GM18505 (cell line): ENCODE data around the gene SLC2A8.

Experiments used
- ATAC-seq: cut with Tn5 transposase; IDR thresholded peaks from one replicate; pipeline ENCODE4 v1.9.1; 2021; ENCODE audit not compliant: unreplicated experiment
- POLR2A ChIP-seq: IDR thresholded peaks from 4 replicates; pipeline ENCODE4 v1.6.1; 2011; ENCODE audit warnings: borderline replicate concordance; ENCODE audit not compliant: insufficient read depth, insufficient read length; ENCODE audit errors: extremely low read depth

Gene SLC2A8

DNA sequence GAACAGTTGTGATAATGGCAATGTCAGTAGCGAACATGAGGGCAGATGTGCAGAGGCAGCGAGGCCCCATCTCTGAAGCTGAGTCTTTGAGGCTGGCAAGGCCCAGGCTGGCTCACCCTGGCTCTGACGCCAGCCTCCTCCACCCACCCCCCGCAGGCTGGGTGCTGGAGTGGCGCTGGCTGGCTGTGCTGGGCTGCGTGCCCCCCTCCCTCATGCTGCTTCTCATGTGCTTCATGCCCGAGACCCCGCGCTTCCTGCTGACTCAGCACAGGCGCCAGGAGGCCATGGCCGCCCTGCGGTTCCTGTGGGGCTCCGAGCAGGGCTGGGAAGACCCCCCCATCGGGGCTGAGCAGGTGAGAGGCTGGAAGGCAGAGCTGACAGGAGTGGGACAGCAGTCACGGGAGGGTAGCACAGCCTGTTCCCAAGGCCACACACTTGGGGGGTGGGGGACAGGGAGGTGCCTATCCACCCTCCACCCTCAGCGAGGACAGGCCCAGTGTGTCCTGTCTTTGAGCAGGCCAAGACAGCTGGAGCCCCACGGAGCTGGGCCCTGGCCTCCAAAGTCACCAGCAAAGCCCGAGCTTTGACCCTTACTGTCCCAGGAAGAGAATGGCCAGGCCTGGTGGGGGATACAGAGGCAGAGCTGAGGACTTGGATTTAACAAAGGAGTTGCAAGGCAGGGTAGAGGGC, 5.6 kb downstream of the SLC2A8 start:
- no peak for TF ChIP-seq POLR2A
- ATAC-seq, result no peak

DNA sequence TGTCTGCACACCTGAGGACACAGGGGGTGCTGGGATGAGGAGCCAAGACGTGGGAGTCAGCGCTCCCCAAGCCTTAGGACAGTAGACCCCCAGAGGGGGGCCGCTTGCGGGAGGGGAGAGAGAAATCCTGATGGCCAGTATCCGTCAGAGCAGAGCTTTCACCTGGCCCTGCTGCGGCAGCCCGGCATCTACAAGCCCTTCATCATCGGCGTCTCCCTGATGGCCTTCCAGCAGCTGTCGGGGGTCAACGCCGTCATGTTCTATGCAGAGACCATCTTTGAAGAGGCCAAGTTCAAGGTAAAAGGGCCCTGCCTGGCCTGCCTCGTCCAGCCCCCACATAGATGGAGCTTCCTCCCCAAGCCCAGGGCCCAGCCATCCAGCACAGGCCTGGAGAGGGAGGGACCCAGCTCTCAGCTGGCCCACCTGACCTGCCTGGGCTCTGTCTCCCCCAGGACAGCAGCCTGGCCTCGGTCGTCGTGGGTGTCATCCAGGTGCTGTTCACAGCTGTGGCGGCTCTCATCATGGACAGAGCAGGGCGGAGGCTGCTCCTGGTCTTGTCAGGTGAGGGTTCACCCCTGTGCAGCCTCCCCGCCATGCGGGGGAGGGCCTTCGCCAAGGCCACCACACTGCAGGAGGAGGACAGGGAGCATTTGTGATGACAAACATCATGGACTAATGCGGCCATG, 6.7 kb downstream of the SLC2A8 start:
- no peak for TF ChIP-seq POLR2A
- no peak for ATAC-seq

- ATAC-seq, result no peak
- TF ChIP-seq POLR2A, result no peak
These were observed 7.7 kb downstream of the SLC2A8 start for GRCh38 chr9:127404631-127405030.

- no peak for ATAC-seq
- no peak for TF ChIP-seq POLR2A
These were observed 8.6 kb downstream of the SLC2A8 start for GRCh38 chr9:127405344-127406125.

GRCh38 chr9:127406799-127407491, 10.0 kb downstream of the SLC2A8 start:
- TF ChIP-seq POLR2A, result no peak

GRCh38 chr9:127407492-127407843, 10.5 kb downstream of the SLC2A8 start:
- TF ChIP-seq POLR2A, result no peak
- no peak for ATAC-seq

More at GRCh38 chr9:127406799-127407491, 10.0 kb downstream of the SLC2A8 start:
- ATAC-seq, result no peak

GRCh38 chr9:127411122-127411521, 14.2 kb downstream of the SLC2A8 start:
- no peak for TF ChIP-seq POLR2A

DNA sequence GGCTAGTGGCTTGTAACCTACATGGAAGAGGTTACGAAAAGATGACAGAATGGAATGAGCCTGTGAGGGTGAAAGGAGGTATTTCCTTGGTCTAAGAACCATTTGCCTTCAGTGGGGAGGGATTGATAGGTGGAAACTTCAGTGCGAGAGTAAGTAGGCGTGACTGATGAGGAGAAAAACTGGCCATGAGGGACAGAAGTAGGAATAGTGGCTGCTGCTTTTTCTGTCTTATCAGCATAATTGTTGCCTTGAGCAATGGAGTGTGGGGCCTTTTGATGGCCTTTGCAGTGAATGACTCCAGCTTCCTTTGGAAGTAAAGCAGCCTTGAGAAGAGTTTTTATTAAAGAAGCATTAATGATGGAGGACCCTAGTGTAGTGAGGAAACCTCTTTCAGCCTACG, 18.2 kb downstream of the SLC2A8 start:
- no peak for TF ChIP-seq POLR2A
- ATAC-seq, result no peak

More at GRCh38 chr9:127411122-127411521, 14.2 kb downstream of the SLC2A8 start:
- no peak for ATAC-seq

DNA sequence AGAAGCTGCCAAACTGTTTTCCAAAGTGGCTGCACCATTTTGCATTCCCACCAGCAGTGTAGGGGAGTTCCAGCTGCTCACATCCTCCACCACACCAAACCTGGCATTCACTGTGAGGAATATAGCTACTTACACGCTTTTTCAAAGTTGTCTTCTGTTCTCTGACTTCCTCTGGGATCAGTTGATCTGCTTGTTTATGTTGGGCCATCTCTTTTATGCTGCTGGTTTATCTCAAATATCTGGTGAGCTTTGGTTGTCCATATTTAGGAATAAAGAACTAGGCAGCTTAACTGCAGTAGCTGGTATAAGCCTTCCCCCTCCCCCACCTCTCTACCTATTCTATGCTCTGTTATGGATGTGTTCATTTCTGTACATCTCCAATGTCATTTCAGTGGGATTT, 18.7 kb downstream of the SLC2A8 start:
- no peak for ATAC-seq
- no peak for TF ChIP-seq POLR2A

DNA sequence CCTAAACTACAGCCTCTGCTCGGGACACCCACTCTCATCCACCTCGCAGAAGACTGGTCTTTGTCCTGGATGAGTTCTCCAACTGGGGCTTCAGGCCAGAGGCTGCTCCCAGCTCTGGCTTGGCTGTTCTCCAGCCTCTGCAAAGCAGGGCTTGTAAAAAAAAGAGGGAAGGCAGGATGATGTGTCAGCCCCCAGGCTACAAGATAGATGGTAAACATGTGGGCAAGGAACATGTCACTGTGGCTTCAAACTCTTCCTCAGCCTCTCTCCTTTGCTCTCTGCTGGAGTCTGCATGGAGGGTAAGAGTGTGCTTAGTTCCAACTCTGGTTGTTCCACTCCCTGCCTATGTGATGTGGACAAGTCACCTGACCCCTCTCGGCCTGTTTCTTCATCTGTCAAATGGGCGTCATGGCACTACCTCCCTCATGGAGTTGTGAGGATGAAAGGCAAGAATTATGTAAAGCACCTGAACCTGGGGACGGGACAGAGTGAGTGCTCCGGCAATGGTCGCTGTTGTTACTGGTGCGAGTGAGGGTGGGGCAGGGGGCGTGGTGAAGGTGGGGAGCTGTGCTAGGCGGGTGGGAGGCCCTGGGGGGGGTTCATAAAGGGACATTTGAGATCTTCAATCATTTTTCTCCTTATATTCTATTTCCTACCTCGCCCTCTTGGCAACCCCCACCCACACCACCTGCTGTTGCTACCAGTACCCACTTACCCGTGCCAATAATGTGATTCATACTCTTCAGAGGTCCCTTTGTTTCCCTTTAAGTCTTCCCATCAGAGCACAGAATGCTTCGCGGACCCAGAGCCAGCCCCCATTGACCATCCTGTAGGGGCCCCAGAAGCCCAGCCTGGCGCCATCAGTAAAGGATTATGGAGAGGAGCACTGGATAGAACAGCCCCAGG, 20.4 kb downstream of the SLC2A8 start:
- no peak for TF ChIP-seq POLR2A
- no peak for ATAC-seq

DNA sequence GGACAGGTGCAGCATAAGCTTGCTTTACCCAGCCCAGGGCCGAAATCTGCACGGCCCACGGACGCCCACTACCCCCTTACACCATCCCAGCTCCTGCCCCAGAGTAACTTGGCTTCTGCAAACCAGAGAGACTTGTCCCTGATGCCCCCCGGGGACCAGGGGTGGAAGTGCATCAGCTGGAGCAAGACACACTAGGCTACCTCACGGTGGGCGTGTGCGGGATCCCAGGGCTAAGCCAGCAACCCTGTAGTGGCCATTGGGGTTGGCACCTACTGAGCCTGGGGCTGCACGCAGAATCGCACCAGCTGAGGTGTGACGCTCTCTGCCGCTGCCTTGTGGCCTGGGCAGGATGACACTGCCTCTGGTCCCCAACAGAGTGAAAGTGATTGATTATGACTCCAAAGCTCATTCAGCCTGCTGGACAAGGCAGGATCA, 21.1 kb downstream of the SLC2A8 start:
- no peak for TF ChIP-seq POLR2A
- no peak for ATAC-seq

DNA sequence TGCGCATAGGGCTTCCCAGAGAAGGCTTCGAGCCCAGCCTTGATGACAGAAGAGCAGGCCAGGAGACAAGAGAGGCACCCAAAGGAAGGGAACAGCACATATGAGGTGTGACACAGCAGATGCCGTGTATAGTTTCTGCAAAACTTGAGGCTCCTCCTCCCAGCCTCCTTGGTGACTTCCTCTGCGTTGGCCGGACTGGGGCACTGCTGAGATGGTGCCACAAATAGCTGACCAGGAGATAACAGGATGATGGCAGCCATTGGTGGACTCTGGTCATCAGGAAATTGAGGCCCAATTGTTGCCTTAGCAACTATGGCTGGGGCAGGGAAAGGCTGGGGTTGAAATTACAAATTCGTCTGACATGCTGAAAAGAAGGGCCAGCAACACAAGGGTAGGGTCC, 22.4 kb downstream of the SLC2A8 start:
- no peak for ATAC-seq
- TF ChIP-seq POLR2A, result no peak
